ENCODE data around the gene RAB35. TPM values are rescaled to one million over a fixed set of nuclear protein-coding genes. Genes with fewer than 3 reads are reported as not detected.

Gene RAB35
- total RNA-seq, 2 experiments from 2014 or later: 61.0 to 64.6 TPM

GRCh38 chr12:120093336-120093591, 23.3 kb downstream of the RAB35 start:
- H3K9me3 Mint-ChIP-seq (ENCODE audit: insufficient read depth): no peaks in the 10 kb centered on the region
- no peak overlapping the region for H3K27ac Mint-ChIP-seq
- H3K27me3 Mint-ChIP-seq (ENCODE audit: low read depth): no peaks in the 10 kb centered on the region
- DNase-seq (no peak), ATAC-seq (no peak)
- CTCF ChIA-PET: no interaction called here
- H3K4me1 Mint-ChIP-seq (ENCODE audit: low read depth): peaks cover 7% of the 10 kb centered on the region
- H3K4me3 Mint-ChIP-seq: no peak overlapping the region
- peaks cover 35% of the 10 kb centered on the region for H3K36me3 Mint-ChIP-seq (ENCODE audit: low read depth)
- POLR2A ChIA-PET: no interaction called here

GRCh38 chr12:120092551-120093335, 23.8 kb downstream of the RAB35 start:
- no peak overlapping the region for H3K4me3 Mint-ChIP-seq
- H3K9me3 Mint-ChIP-seq (ENCODE audit: insufficient read depth): no peaks in the 10 kb centered on the region
- peaks cover 35% of the 10 kb centered on the region for H3K36me3 Mint-ChIP-seq (ENCODE audit: low read depth)
- ChIA-PET POLR2A (no interaction called here), CTCF (no interaction called here)
- no peak overlapping the region for H3K27ac Mint-ChIP-seq
- ATAC-seq (no peak), DNase-seq (no peak)
- H3K27me3 Mint-ChIP-seq (ENCODE audit: low read depth): no peaks in the 10 kb centered on the region
- peaks cover 8% of the 10 kb centered on the region for H3K4me1 Mint-ChIP-seq (ENCODE audit: low read depth)

DNA sequence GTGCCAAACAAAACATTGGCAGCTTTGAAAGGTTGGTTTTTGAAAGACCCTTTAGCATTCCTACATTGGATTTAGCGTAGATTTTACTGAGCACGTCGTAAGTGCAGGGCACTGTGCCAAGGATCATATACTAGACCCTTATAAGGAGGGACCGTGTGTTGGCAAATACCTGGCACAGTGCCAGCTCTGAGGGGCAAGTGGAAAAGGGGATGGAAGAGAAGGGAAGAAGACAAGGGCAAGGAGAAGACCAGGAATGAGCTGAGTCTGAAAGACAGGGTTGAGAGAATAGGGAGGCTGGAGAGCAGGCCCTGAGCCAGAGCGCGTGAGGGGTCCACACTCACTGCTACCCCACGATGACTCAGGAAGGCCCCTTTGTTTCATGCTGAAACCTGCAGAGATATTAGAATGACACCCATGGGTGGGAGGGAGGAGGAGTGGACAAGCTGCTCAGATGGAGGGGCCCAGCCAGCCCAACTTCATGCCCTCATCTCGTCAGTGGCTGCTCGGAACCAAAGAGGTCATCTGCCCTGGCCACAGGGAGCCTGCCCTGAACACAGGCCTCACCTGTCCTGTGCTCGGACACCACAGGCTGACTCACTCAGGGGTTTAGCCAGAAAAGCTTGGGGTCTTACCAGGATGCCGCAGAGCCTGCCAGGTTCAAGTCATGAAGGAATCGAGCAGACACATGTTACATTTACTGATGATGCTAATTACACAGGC, 25.0 kb downstream of the RAB35 start:
- DNase-seq (no peak), ATAC-seq (no peak)
- peaks cover 20% of the 10 kb centered on the region for H3K4me1 Mint-ChIP-seq (ENCODE audit: low read depth)
- ChIA-PET CTCF (no interaction called here), POLR2A (interaction anchor here (0.6 kb wide), 1 partner anchor 23 kb away, joined by 3 read pairs; no protein-coding TSS in a partner anchor)
- H3K36me3 Mint-ChIP-seq (ENCODE audit: low read depth): peaks cover 34% of the 10 kb centered on the region
- no peaks in the 10 kb centered on the region for H3K27me3 Mint-ChIP-seq (ENCODE audit: low read depth)
- no peaks in the 10 kb centered on the region for H3K9me3 Mint-ChIP-seq (ENCODE audit: insufficient read depth)
- peak overlapping the region; percentile 41 for H3K27ac Mint-ChIP-seq
- no peak overlapping the region for H3K4me3 Mint-ChIP-seq

GRCh38 chr12:120090626-120091295, 25.8 kb downstream of the RAB35 start:
- ChIA-PET CTCF (no interaction called here), POLR2A (interaction anchor here (0.6 to 0.9 kb wide), 3 partner anchors 24 to 110 kb away, joined by 3 read pairs; partner anchors contain the start of gene RPLP0)
- H3K4me1 Mint-ChIP-seq (ENCODE audit: low read depth): peaks cover 27% of the 10 kb centered on the region
- H3K27ac Mint-ChIP-seq: no peak overlapping the region
- DNase-seq: no peak
- H3K4me3 Mint-ChIP-seq: no peak overlapping the region
- peaks cover 35% of the 10 kb centered on the region for H3K36me3 Mint-ChIP-seq (ENCODE audit: low read depth)
- H3K27me3 Mint-ChIP-seq (ENCODE audit: low read depth): no peaks in the 10 kb centered on the region
- ATAC-seq: no peak
- no peaks in the 10 kb centered on the region for H3K9me3 Mint-ChIP-seq (ENCODE audit: insufficient read depth)

- Mint-ChIP-seq H3K27ac (no peak overlapping the region), H3K4me1 (ENCODE audit: low read depth) (peaks cover 29% of the 10 kb centered on the region), H3K27me3 (ENCODE audit: low read depth) (no peaks in the 10 kb centered on the region), H3K36me3 (ENCODE audit: low read depth) (peaks cover 38% of the 10 kb centered on the region), H3K9me3 (ENCODE audit: insufficient read depth) (no peaks in the 10 kb centered on the region), H3K4me3 (no peak overlapping the region)
- DNase-seq: no peak
- ChIA-PET CTCF (no interaction called here), POLR2A (interaction anchor here (0.9 kb wide), 1 partner anchor 111 kb away, joined by 3 read pairs; the partner anchor contains the start of gene RPLP0)
- no peak for ATAC-seq
These were observed 26.3 kb downstream of the RAB35 start for GRCh38 chr12:120090206-120090605.

- no peak overlapping the region for H3K4me3 Mint-ChIP-seq
- H3K27ac Mint-ChIP-seq: no peak overlapping the region
- ATAC-seq (no peak), DNase-seq (no peak)
- ChIA-PET POLR2A (interaction anchor here (0.9 kb wide), 1 partner anchor 111 kb away, joined by 3 read pairs; the partner anchor contains the start of gene RPLP0), CTCF (no interaction called here)
- peaks cover 41% of the 10 kb centered on the region for H3K36me3 Mint-ChIP-seq (ENCODE audit: low read depth)
- H3K9me3 Mint-ChIP-seq (ENCODE audit: insufficient read depth): no peaks in the 10 kb centered on the region
- peaks cover 30% of the 10 kb centered on the region for H3K4me1 Mint-ChIP-seq (ENCODE audit: low read depth)
- H3K27me3 Mint-ChIP-seq (ENCODE audit: low read depth): no peaks in the 10 kb centered on the region
These were observed 26.8 kb downstream of the RAB35 start for GRCh38 chr12:120089796-120090195.

- POLR2A ChIA-PET: interaction anchor here (0.6 to 1.5 kb wide), 2 partner anchors 28 to 419 kb away, joined by 4 to 6 read pairs; partner anchors contain the start of gene RAB35
- H3K4me1 Mint-ChIP-seq (ENCODE audit: low read depth): peaks cover 30% of the 10 kb centered on the region
- CTCF ChIA-PET: interaction anchor here (3.1 kb wide), 1 partner anchor 100 kb away, joined by 31 read pairs; the partner anchor contains the start of gene BICDL1
- peaks cover 44% of the 10 kb centered on the region for H3K36me3 Mint-ChIP-seq (ENCODE audit: low read depth)
- H3K27ac Mint-ChIP-seq: no peak overlapping the region
- H3K9me3 Mint-ChIP-seq (ENCODE audit: insufficient read depth): no peaks in the 10 kb centered on the region
- ATAC-seq: no peak
- no peak overlapping the region for H3K4me3 Mint-ChIP-seq
- H3K27me3 Mint-ChIP-seq (ENCODE audit: low read depth): no peaks in the 10 kb centered on the region
- DNase-seq: no peak
These were observed 27.4 kb downstream of the RAB35 start for GRCh38 chr12:120089105-120089504.

DNA sequence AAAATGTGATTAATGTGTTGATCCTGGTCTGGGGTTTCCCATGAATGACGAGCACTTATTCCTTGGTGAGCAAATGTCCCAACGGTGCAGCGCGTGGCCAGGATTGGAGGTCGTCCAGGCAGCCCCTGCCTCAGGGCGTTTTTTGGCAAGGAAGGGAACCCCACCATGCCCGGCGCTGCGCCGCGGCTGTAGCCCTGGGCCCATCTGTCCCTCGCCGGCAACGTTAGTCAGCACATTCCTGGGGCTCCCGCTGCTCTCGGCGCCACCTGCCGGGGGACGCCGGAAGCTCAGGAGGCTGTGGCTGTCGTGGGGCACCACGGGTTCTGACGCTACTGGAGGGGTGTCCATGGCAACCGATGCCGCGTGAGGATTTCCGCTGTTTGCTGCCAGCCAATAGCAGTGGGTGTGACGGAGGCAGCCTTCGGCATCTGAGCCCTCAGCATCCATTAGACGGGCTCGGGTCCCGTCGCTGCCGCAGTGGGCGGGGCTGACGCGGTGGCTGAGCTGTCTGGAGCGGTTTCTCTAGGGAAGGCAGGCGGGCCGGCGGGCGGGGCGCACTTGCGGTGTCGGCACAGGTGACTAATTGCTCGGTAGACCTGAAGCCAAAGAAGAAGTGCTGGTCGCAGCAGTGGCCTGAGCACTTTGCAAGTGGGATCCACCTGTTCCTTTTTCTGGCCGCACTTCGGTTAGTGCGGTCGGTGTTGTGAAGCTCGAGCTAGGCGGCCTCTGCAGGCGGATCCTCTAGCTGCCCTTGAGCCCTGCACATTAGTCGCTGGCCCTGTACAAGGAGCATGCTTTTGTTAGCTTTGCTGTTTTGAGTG, 29.5 kb downstream of the RAB35 start:
- POLR2A ChIA-PET: interaction anchor here (0.8 to 1.8 kb wide), 9 partner anchors 32 to 204 kb away, joined by 3 to 11 read pairs (median 3); partner anchors contain the start of genes RNU4-2 and RPLP0
- peaks cover 28% of the 10 kb centered on the region for H3K4me1 Mint-ChIP-seq (ENCODE audit: low read depth)
- ATAC-seq: peak; percentile 97

DNA sequence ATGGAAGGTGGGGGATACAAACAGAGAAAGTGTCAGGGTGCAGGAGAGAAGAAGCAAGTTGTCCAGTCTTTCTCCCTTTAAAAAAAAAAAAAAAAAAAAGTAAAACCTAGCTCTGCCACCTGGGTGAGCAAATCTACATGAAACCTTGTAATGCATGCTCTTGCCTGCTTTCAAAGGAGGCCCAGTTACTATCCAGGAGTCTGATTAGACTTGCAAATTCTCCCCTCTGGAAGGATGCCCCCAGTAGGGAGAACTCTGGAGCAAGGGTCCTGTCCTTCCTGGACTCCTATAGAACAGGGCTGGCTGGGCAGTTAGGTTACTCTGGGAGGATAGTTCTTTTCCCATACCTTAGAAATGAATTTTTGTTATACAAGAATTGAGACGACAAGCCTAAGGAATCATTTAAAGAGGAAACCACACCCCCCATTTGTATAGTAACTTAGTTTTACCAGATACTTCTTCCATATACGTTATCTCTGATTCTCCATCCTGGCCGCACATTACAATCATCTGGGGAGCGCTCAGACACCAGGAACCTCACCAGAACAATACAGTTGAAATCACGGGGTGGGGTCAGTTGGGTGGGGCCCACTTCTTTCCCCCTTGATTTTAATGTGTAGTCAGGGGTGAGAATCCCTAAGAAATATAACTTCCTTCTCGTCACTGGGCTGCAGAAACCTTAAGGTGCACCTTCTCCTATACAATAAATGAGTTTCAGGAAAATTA, 30.5 kb downstream of the RAB35 start:
- Mint-ChIP-seq H3K4me1 (ENCODE audit: low read depth) (peaks cover 33% of the 10 kb centered on the region), H3K9me3 (ENCODE audit: insufficient read depth) (no peaks in the 10 kb centered on the region), H3K27me3 (ENCODE audit: low read depth) (no peaks in the 10 kb centered on the region), H3K27ac (no peak overlapping the region), H3K4me3 (peak overlapping the region; percentile 72), H3K36me3 (ENCODE audit: low read depth) (peaks cover 43% of the 10 kb centered on the region)
- ATAC-seq (no peak), DNase-seq (no peak)
- CTCF ChIA-PET: interaction anchor here (1.2 to 3.1 kb wide), 13 partner anchors 11 to 157 kb away, joined by 3 to 31 read pairs (median 9); partner anchors contain the start of genes BICDL1 and RPLP0
- POLR2A ChIA-PET: interaction anchor here (1.1 to 1.6 kb wide), 5 partner anchors 71 to 205 kb away, joined by 3 to 8 read pairs (median 4); partner anchors contain the start of genes RNU4-2 and RPLP0

More for the DNA sequence above, 29.5 kb downstream of the RAB35 start:
- Mint-ChIP-seq H3K4me3 (peak overlapping the region; percentile 72), H3K36me3 (ENCODE audit: low read depth) (peaks cover 46% of the 10 kb centered on the region), H3K27ac (peak overlapping the region; percentile 84), H3K27me3 (ENCODE audit: low read depth) (no peaks in the 10 kb centered on the region), H3K9me3 (ENCODE audit: insufficient read depth) (no peaks in the 10 kb centered on the region)
- CTCF ChIA-PET: interaction anchor here (0.6 to 3.1 kb wide), 35 partner anchors 9 to 178 kb away, joined by 3 to 31 read pairs (median 4); partner anchors contain the start of genes BICDL1, RAB35 and RPLP0
- peak; percentile 100 for DNase-seq

GRCh38 chr12:120081641-120082040, 34.9 kb downstream of the RAB35 start:
- ChIA-PET CTCF (interaction anchor here (1.1 kb wide), 1 partner anchor 91 kb away, joined by 3 read pairs; no protein-coding TSS in a partner anchor), POLR2A (no interaction called here)
- H3K36me3 Mint-ChIP-seq (ENCODE audit: low read depth): peaks cover 43% of the 10 kb centered on the region
- peaks cover 21% of the 10 kb centered on the region for H3K4me1 Mint-ChIP-seq (ENCODE audit: low read depth)
- no peak overlapping the region for H3K4me3 Mint-ChIP-seq
- ATAC-seq (no peak), DNase-seq (no peak)
- no peak overlapping the region for H3K27ac Mint-ChIP-seq
- no peaks in the 10 kb centered on the region for H3K9me3 Mint-ChIP-seq (ENCODE audit: insufficient read depth)
- no peaks in the 10 kb centered on the region for H3K27me3 Mint-ChIP-seq (ENCODE audit: low read depth)
